ENCODE results near the gene MAML2.

The MAML2 gene

GRCh38 chr11:96088914-96089313, 254.1 kb downstream of the MAML2 start:
- no peak overlapping the region for H3K4me3 ChIP-seq (ENCODE audit: low read length)
- no peak overlapping the region for H3K27ac ChIP-seq (ENCODE audit: low read depth, low read length)
- H3K36me3 ChIP-seq (ENCODE audit: insufficient read depth, low read length): no peaks in the 10 kb centered on the region
- 81% methylated on average over 2 of the region's 3 CpGs for WGBS
- H3K27me3 ChIP-seq (ENCODE audit: insufficient read depth, low read length): no peaks in the 10 kb centered on the region
- no peaks in the 10 kb centered on the region for H3K9me3 ChIP-seq (ENCODE audit: insufficient read depth, low read depth, low read length)
- H3K4me1 ChIP-seq (ENCODE audit: insufficient read depth, low read length): peaks cover 21% of the 10 kb centered on the region
- no peak overlapping the region for H3K9ac ChIP-seq (ENCODE audit: low read depth, low read length)

- Histone ChIP-seq H3K36me3 (ENCODE audit: insufficient read depth, low read length) (no peaks in the 10 kb centered on the region), H3K27ac (ENCODE audit: low read depth, low read length) (no peak overlapping the region), H3K27me3 (ENCODE audit: insufficient read depth, low read length) (no peaks in the 10 kb centered on the region), H3K4me1 (ENCODE audit: insufficient read depth, low read length) (peaks cover 47% of the 10 kb centered on the region), H3K4me3 (ENCODE audit: low read length) (no peak overlapping the region), H3K9ac (ENCODE audit: low read depth, low read length) (no peak overlapping the region), H3K9me3 (ENCODE audit: insufficient read depth, low read depth, low read length) (no peaks in the 10 kb centered on the region)
- WGBS: 80% methylated on average over 1 of the region's 1 CpG
Measured at GRCh38 chr11:96086111-96086510, 256.9 kb downstream of the MAML2 start.

DNA sequence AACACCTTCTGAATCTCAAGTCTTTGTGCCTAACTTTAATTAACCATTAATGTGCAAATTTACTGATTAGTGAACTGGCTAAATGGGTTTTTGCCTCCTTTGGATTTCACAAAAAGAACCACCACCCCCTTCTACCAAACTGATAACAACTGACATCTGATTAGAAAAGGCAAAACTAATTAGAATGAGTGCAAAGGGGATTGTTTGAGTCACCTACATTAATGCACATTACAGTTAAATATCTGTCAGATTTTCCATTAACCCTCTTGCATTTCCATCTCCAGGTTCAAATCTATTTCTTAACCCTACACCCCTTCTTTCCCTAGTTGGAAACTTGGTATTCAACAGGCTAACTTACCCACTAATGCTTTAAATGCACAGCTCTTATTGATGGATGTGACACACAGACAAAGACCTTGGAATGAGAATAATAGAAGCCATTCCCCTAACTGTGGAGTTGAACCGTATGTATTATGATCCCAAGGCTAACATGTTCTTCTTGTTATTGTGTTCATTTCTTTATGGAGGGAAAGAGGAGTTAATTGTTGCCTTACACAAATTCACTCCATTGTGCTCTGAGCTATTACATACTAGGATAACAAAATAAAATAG, 257.6 kb downstream of the MAML2 start:
- Histone ChIP-seq H3K4me1 (ENCODE audit: insufficient read depth, low read length) (peaks cover 47% of the 10 kb centered on the region), H3K9me3 (ENCODE audit: insufficient read depth, low read depth, low read length) (no peaks in the 10 kb centered on the region), H3K9ac (ENCODE audit: low read depth, low read length) (no peak overlapping the region), H3K36me3 (ENCODE audit: insufficient read depth, low read length) (no peaks in the 10 kb centered on the region), H3K27me3 (ENCODE audit: insufficient read depth, low read length) (no peaks in the 10 kb centered on the region), H3K4me3 (ENCODE audit: low read length) (no peak overlapping the region), H3K27ac (ENCODE audit: low read depth, low read length) (no peak overlapping the region)
- WGBS: 100% methylated on average over 1 of the region's 1 CpG

DNA sequence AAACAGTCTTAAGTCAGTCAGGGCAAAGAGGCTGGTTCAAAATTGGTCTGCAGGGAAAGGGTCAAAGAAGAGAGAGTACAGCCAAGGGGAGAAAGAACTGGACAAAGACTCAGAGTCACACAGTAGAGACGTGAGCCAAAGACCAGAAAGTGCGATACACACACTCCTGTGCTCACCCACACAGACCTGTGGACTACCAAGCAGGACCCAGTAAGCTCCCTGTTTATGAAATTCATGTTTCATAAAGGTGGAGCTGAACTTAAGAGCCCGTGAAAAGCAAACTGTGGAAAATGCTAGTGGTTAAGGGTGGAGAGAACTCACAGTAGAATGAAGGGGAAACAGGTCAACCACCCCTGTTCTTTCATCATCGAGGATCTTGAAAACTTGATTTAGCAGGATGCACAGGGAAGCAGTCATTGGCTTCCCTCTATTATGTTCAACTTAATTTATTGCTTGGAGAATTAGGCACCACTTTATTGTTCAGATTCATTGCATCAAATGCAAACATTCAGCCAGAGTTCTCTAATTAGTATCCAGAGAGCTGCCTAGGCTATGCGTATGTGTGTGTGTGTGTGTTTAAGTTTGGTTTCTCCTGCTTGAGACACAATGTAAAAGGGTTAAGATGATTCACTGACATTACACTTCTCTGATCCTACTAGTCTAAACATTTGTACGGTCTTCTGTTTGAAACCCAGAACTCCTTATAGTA, 258.2 kb downstream of the MAML2 start:
- no peak overlapping the region for H3K4me3 ChIP-seq (ENCODE audit: low read length)
- H3K27ac ChIP-seq (ENCODE audit: low read depth, low read length): no peak overlapping the region
- H3K27me3 ChIP-seq (ENCODE audit: insufficient read depth, low read length): no peaks in the 10 kb centered on the region
- peaks cover 46% of the 10 kb centered on the region for H3K4me1 ChIP-seq (ENCODE audit: insufficient read depth, low read length)
- no peaks in the 10 kb centered on the region for H3K9me3 ChIP-seq (ENCODE audit: insufficient read depth, low read depth, low read length)
- no peak overlapping the region for H3K9ac ChIP-seq (ENCODE audit: low read depth, low read length)
- H3K36me3 ChIP-seq (ENCODE audit: insufficient read depth, low read length): no peaks in the 10 kb centered on the region
- WGBS: 96% methylated on average over 6 of the region's 6 CpGs

GRCh38 chr11:96082936-96083335, 260.1 kb downstream of the MAML2 start:
- Histone ChIP-seq H3K4me3 (ENCODE audit: low read length) (no peak overlapping the region), H3K36me3 (ENCODE audit: insufficient read depth, low read length) (no peaks in the 10 kb centered on the region), H3K9me3 (ENCODE audit: insufficient read depth, low read depth, low read length) (no peaks in the 10 kb centered on the region), H3K4me1 (ENCODE audit: insufficient read depth, low read length) (peaks cover 46% of the 10 kb centered on the region), H3K27ac (ENCODE audit: low read depth, low read length) (no peak overlapping the region), H3K27me3 (ENCODE audit: insufficient read depth, low read length) (no peaks in the 10 kb centered on the region), H3K9ac (ENCODE audit: low read depth, low read length) (no peak overlapping the region)
- 63% methylated on average over 2 of the region's 2 CpGs for WGBS

- H3K27ac ChIP-seq (ENCODE audit: low read depth, low read length): no peak overlapping the region
- no peaks in the 10 kb centered on the region for H3K9me3 ChIP-seq (ENCODE audit: insufficient read depth, low read depth, low read length)
- no peaks in the 10 kb centered on the region for H3K27me3 ChIP-seq (ENCODE audit: insufficient read depth, low read length)
- H3K4me3 ChIP-seq (ENCODE audit: low read length): no peak overlapping the region
- H3K36me3 ChIP-seq (ENCODE audit: insufficient read depth, low read length): no peaks in the 10 kb centered on the region
- 87% methylated on average over 11 of the region's 11 CpGs for WGBS
- no peak overlapping the region for H3K9ac ChIP-seq (ENCODE audit: low read depth, low read length)
- H3K4me1 ChIP-seq (ENCODE audit: insufficient read depth, low read length): peaks cover 46% of the 10 kb centered on the region
Measured at GRCh38 chr11:96082002-96082899, 260.7 kb downstream of the MAML2 start.

GRCh38 chr11:96081561-96081960, 261.4 kb downstream of the MAML2 start:
- Histone ChIP-seq H3K4me1 (ENCODE audit: insufficient read depth, low read length) (peaks cover 45% of the 10 kb centered on the region), H3K27ac (ENCODE audit: low read depth, low read length) (no peak overlapping the region), H3K36me3 (ENCODE audit: insufficient read depth, low read length) (no peaks in the 10 kb centered on the region)

DNA sequence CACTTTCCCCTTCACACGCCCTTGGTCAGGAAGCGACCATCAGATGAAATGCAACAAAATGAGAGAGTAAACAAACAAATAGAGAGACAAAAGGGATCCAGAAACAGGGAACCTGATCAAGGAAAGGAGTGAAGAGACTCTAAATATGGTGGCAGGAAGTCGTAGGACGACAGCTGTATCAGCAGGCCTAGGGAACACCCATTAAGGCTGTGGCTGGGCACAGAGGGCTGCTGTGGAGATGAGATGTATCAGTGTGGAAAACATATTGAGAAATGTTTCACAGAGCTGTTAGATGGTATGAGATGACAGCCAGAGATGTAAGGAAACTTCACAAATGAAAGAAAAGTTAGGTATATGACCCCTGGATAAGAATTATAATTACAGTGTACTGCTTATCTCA, 263.3 kb downstream of the MAML2 start:
- no peak overlapping the region for H3K27ac ChIP-seq (ENCODE audit: low read depth, low read length)
- no peak overlapping the region for H3K9ac ChIP-seq (ENCODE audit: low read depth, low read length)
- no peaks in the 10 kb centered on the region for H3K27me3 ChIP-seq (ENCODE audit: insufficient read depth, low read length)
- no peak overlapping the region for H3K4me3 ChIP-seq (ENCODE audit: low read length)
- no peaks in the 10 kb centered on the region for H3K9me3 ChIP-seq (ENCODE audit: insufficient read depth, low read depth, low read length)
- H3K4me1 ChIP-seq (ENCODE audit: insufficient read depth, low read length): peaks cover 39% of the 10 kb centered on the region
- H3K36me3 ChIP-seq (ENCODE audit: insufficient read depth, low read length): no peaks in the 10 kb centered on the region
- 85% methylated on average over 4 of the region's 4 CpGs for WGBS

More at GRCh38 chr11:96081561-96081960, 261.4 kb downstream of the MAML2 start:
- Histone ChIP-seq H3K9me3 (ENCODE audit: insufficient read depth, low read depth, low read length) (no peaks in the 10 kb centered on the region), H3K27me3 (ENCODE audit: insufficient read depth, low read length) (no peaks in the 10 kb centered on the region), H3K9ac (ENCODE audit: low read depth, low read length) (no peak overlapping the region), H3K4me3 (ENCODE audit: low read length) (no peak overlapping the region)
- WGBS: 91% methylated on average over 4 of the region's 4 CpGs

DNA sequence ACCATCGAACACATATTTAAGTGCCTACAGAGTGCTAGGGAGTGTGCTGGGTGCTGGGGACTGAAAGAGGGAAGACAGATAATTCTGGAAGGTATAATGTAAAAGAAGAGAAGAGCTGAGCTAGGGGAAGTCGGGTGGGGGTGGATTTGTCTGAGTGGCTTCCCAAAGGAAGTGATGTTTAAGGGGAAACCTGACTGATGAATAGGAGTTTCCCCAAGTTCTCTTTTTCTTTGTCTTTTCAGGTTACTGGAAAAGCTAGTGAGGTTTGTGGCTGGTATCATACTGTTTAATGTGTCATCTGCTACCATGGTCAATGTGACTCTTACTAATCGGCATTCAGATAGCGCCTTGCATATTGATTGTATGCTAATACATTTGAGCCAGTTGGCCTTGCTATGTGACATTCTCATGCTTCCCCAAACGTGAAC, 267.4 kb downstream of the MAML2 start:
- Histone ChIP-seq H3K4me1 (ENCODE audit: insufficient read depth, low read length) (peaks cover 7% of the 10 kb centered on the region), H3K36me3 (ENCODE audit: insufficient read depth, low read length) (no peaks in the 10 kb centered on the region), H3K9me3 (ENCODE audit: insufficient read depth, low read depth, low read length) (no peaks in the 10 kb centered on the region), H3K4me3 (ENCODE audit: low read length) (no peak overlapping the region), H3K27ac (ENCODE audit: low read depth, low read length) (no peak overlapping the region), H3K9ac (ENCODE audit: low read depth, low read length) (no peak overlapping the region), H3K27me3 (ENCODE audit: insufficient read depth, low read length) (no peaks in the 10 kb centered on the region)
- WGBS: 83% methylated on average over 5 of the region's 5 CpGs

DNA sequence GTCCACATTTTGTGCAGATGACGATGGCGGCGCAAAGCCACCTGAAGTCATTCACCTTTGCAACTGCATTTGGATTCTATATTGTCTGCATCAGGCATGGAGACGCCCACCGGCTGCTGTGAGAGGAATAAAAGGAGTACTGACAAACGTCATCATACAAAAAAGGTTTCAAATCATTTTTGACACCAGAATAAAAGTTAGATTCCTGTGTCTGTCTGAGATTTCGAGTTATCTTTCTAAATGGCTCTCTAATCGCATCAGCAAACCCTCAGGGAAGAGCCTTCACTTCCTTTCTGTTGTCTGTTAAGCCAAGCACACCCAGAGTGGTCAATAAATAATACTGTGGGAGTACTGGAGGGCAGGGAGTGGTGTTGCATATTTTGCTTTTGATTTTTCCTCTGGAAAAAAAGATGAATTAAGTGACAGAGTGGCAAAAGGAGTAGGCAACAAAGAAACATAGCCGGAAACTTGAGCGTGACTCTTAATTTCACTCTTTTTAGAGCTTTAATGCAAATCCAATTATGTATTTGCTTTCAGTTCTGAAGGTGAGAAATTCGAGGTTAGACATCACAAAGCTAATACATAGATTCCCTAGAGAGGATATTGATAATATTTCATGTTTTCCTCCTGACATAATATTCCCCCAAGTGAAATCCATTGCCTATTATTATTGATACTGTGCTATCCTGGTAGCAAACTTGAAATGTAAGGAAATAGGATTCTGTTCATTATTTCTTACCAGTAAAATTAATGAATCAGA, 268.3 kb downstream of the MAML2 start:
- no peaks in the 10 kb centered on the region for H3K36me3 ChIP-seq (ENCODE audit: insufficient read depth, low read length)
- H3K4me3 ChIP-seq (ENCODE audit: low read length): no peak overlapping the region
- 92% methylated on average over 10 of the region's 11 CpGs for WGBS
- peaks cover 7% of the 10 kb centered on the region; the same call in 1 of the 2 replicates for H3K4me1 ChIP-seq (ENCODE audit: insufficient read depth, low read length)
- H3K27ac ChIP-seq (ENCODE audit: low read depth, low read length): no peak overlapping the region
- H3K9ac ChIP-seq (ENCODE audit: low read depth, low read length): no peak overlapping the region
- H3K9me3 ChIP-seq (ENCODE audit: insufficient read depth, low read depth, low read length): no peaks in the 10 kb centered on the region
- no peaks in the 10 kb centered on the region for H3K27me3 ChIP-seq (ENCODE audit: insufficient read depth, low read length)

All from HUES64 (cell line).